Caco-2 (cell line): ENCODE results near the gene PANK2. TPM values are rescaled to one million over a fixed set of nuclear protein-coding genes. Genes with fewer than 3 reads are reported as not detected.

Source experiments
- BruUV-seq: library from RNA; stranded (reverse); fragments of 400-500 nt; replicated peaks from 2 replicates; lab custom pipeline; 2021; lab: Mats Ljungman, UMichigan
- CTCF ChIA-PET: fragments of 300-600 bp; sonication (Branson Sonifier 250); formaldehyde crosslinking; loops from one replicate; lab custom pipeline; 2022; ENCODE audit warnings: antibody characterized with exemption; lab: Charles Lee
- POLR2A ChIA-PET: fragments of 300-600 bp; sonication (Branson Sonifier 250); formaldehyde crosslinking; loops from one replicate; lab custom pipeline; 2022; ENCODE audit warnings: antibody characterized with exemption; lab: Charles Lee
- DNase-seq, 2 experiments: peaks; one replicate each; pipeline versions ENCODE4 v3.0.0 to v3.0.0-alpha.2; 2020 to 2022
- H3K27me3 ChIP-seq: replicated peaks from 2 replicates; pipeline ENCODE4 v1.6.0; 2011; ENCODE audit warnings: low read length; ENCODE audit not compliant: control insufficient read depth, insufficient read depth
- H3K36me3 ChIP-seq: 2 replicates; pipeline ENCODE4 v1.5.1; 2011; ENCODE audit warnings: low read length; ENCODE audit not compliant: control insufficient read depth, insufficient read depth
- H3K4me1 ChIP-seq: fragments of 250-450 bp; sonication (Bioruptor Pico); 2 replicates; pipeline ENCODE4 v1.5.1; 2020; ENCODE audit warnings: mild to moderate bottlenecking
- H3K4me3 ChIP-seq: 2 replicates; pipeline ENCODE4 v1.5.1; 2011; ENCODE audit warnings: low read depth, mild to moderate bottlenecking, control low read depth, low read length
- H3K9me3 ChIP-seq: fragments of 250-450 bp; sonication (Bioruptor Pico); 2 replicates; pipeline ENCODE4 v1.5.1; 2020; ENCODE audit warnings: mild to moderate bottlenecking, moderate library complexity
- H3K27ac Mint-ChIP-seq: one replicate; pipeline ENCODE4 v1.8.0; 2022; ENCODE audit warnings: mixed read lengths; ENCODE audit not compliant: unreplicated experiment
- H3K27me3 Mint-ChIP-seq: one replicate; pipeline ENCODE4 v1.8.0; 2022; ENCODE audit warnings: mixed read lengths; ENCODE audit not compliant: insufficient read depth, unreplicated experiment
- H3K36me3 Mint-ChIP-seq: one replicate; pipeline ENCODE4 v1.8.0; 2022; ENCODE audit warnings: mild to moderate bottlenecking, mixed read lengths; ENCODE audit not compliant: insufficient read depth, unreplicated experiment
- H3K4me1 Mint-ChIP-seq: one replicate; pipeline ENCODE4 v1.8.0; 2022; ENCODE audit warnings: low read depth, mixed read lengths; ENCODE audit not compliant: unreplicated experiment
- H3K4me3 Mint-ChIP-seq: one replicate; pipeline ENCODE4 v1.8.0; 2022; ENCODE audit warnings: mild to moderate bottlenecking, moderate library complexity, mixed read lengths; ENCODE audit not compliant: unreplicated experiment
- H3K9me3 Mint-ChIP-seq: one replicate; pipeline ENCODE4 v1.8.0; 2022; ENCODE audit warnings: mixed read lengths; ENCODE audit not compliant: unreplicated experiment
- CTCF ChIP-seq, 2 experiments: fragments of 200-600 bp in 1 of 2; IDR thresholded peaks; 1 replicate in 1 of 2; 2 replicates in 1 of 2; pipeline versions ENCODE4 v1.5.1 to v1.8.0; 2011 to 2022; ENCODE audit warnings: antibody characterized with exemption in 1 of 2, control low read depth in 1 of 2, inconsistent platforms in 1 of 2, low read depth in 1 of 2, low read length in 1 of 2, mild to moderate bottlenecking in 1 of 2, moderate library complexity in 1 of 2; ENCODE audit not compliant: insufficient read depth in 1 of 2, severe bottlenecking in 1 of 2, unreplicated experiment in 1 of 2
- intact Hi-C: fragments of 100-400 bp; cut with micrococcal nuclease; formaldehyde crosslinking; loops from one replicate; pipeline ENCODE4 v1.10.0; 2022; ENCODE audit not compliant: unreplicated experiment
- total RNA-seq: library from RNA; stranded (reverse); gene quantifications from 2 replicates; pipeline ENCODE4 v1.2.3, GENCODE V29; 2022

PANK2 gene
- total RNA-seq, 1 experiment from 2014 or later = 58.3 TPM

GRCh38 chr20:3866464-3866863, 22.7 kb upstream of the PANK2 start:
- Histone ChIP-seq H3K4me3 (no peak overlapping the region), H3K4me1 (peaks cover 8% of the 10 kb centered on the region; the same call in 1 of the 2 replicates), H3K9me3 (peaks cover 9% of the 10 kb centered on the region; the same call in 1 of the 2 replicates), H3K27me3 (no peaks in the 10 kb centered on the region), H3K36me3 (peaks cover 15% of the 10 kb centered on the region)
- Mint-ChIP-seq H3K27ac (peak overlapping the region; percentile 23), H3K4me3 (no peak overlapping the region), H3K36me3 (peaks cover 75% of the 10 kb centered on the region), H3K27me3 (no peaks in the 10 kb centered on the region), H3K9me3 (no peaks in the 10 kb centered on the region), H3K4me1 (peaks cover 8% of the 10 kb centered on the region)
- intact Hi-C loops = no loop called here
- CTCF ChIA-PET = interaction anchor here (0.6 to 1.2 kb wide), 2 partner anchors 8 to 11 kb away, joined by 3 to 8 read pairs; no protein-coding TSS in a partner anchor
- POLR2A ChIA-PET = interaction anchor here (0.9 kb wide), 1 partner anchor 12 kb away, joined by 10 read pairs; no protein-coding TSS in a partner anchor
- no peak for DNase-seq
- BruUV-seq = no TSS peak
- no peak for TF ChIP-seq CTCF (IDR thresholded peaks at IDR 0.05; ENCODE audit: insufficient read depth in 1 of 2, low read depth in 1 of 2, low read length in 1 of 2, severe bottlenecking in 1 of 2, unreplicated experiment in 1 of 2)

- peaks cover 9% of the 10 kb centered on the region; the same call in 1 of the 2 replicates for H3K4me1 ChIP-seq
- DNase-seq = no peak
- TF ChIP-seq CTCF (IDR thresholded peaks at IDR 0.05; ENCODE audit: insufficient read depth in 1 of 2, low read depth in 1 of 2, low read length in 1 of 2, severe bottlenecking in 1 of 2, unreplicated experiment in 1 of 2) = no peak
- H3K9me3 ChIP-seq = no peaks in the 10 kb centered on the region
- Mint-ChIP-seq H3K4me3 (no peak overlapping the region), H3K27ac (no peak overlapping the region), H3K4me1 (peaks cover 8% of the 10 kb centered on the region), H3K9me3 (no peaks in the 10 kb centered on the region), H3K36me3 (peaks cover 68% of the 10 kb centered on the region), H3K27me3 (no peaks in the 10 kb centered on the region)
- H3K27me3 ChIP-seq = no peaks in the 10 kb centered on the region
- ChIA-PET CTCF (interaction anchor here (0.7 kb wide), 1 partner anchor 84 kb away, joined by 4 read pairs; no protein-coding TSS in a partner anchor), POLR2A (interaction anchor here (0.6 kb wide), 1 partner anchor 300 kb away, joined by 7 read pairs; no protein-coding TSS in a partner anchor)
- BruUV-seq = no TSS peak
- peaks cover 10% of the 10 kb centered on the region for H3K36me3 ChIP-seq
- no peak overlapping the region for H3K4me3 ChIP-seq
- intact Hi-C loops = no loop called here
These were observed 21.4 kb upstream of the PANK2 start for GRCh38 chr20:3867802-3868201.

GRCh38 chr20:3869839-3870634, 19.1 kb upstream of the PANK2 start:
- POLR2A ChIA-PET = no interaction called here
- no TSS peak for BruUV-seq

More at GRCh38 chr20:3869839-3870634, 19.1 kb upstream of the PANK2 start:
- CTCF ChIA-PET = no interaction called here
- H3K27ac Mint-ChIP-seq = no peak overlapping the region
- H3K9me3 ChIP-seq = no peaks in the 10 kb centered on the region
- no peak for DNase-seq
- H3K36me3 ChIP-seq = peaks cover 2% of the 10 kb centered on the region
- H3K36me3 Mint-ChIP-seq = peaks cover 57% of the 10 kb centered on the region
- no peak for TF ChIP-seq CTCF (IDR thresholded peaks at IDR 0.05; ENCODE audit: insufficient read depth in 1 of 2, low read depth in 1 of 2, low read length in 1 of 2, severe bottlenecking in 1 of 2, unreplicated experiment in 1 of 2)
- no peaks in the 10 kb centered on the region for H3K27me3 ChIP-seq
- peaks cover 8% of the 10 kb centered on the region for H3K4me1 Mint-ChIP-seq
- no peaks in the 10 kb centered on the region for H3K9me3 Mint-ChIP-seq
- H3K4me1 ChIP-seq = peaks cover 9% of the 10 kb centered on the region; the same call in 1 of the 2 replicates
- intact Hi-C loops = no loop called here
- H3K4me3 Mint-ChIP-seq = no peak overlapping the region
- H3K27me3 Mint-ChIP-seq = no peaks in the 10 kb centered on the region
- no peak overlapping the region for H3K4me3 ChIP-seq
